Ascending aorta (tissue), 2 donors: ENCODE results near the gene BACE1. TPM values are rescaled to one million over a fixed set of nuclear protein-coding genes. Genes with fewer than 3 reads are reported as not detected.

Experiments used
- DNase-seq, 2 donors: peaks; one replicate each; pipeline ENCODE4 v3.0.0-alpha.2; 2019; ENCODE audit warnings: low spot score in 2 of 2
- H3K27ac ChIP-seq, 2 donors: fragments of 200-600 bp; sonication (generic); one replicate each; pipeline ENCODE4 v1.5.1; 2016 to 2017; ENCODE audit warnings: mild to moderate bottlenecking in 1 of 2
- H3K27me3 ChIP-seq: fragments of 200-600 bp; sonication (generic); one replicate; pipeline ENCODE4 v1.5.1; 2017
- H3K36me3 ChIP-seq, 2 donors: fragments of 200-600 bp; sonication (generic); one replicate each; pipeline ENCODE4 v1.5.1; 2016
- H3K4me1 ChIP-seq, 2 donors: fragments of 200-600 bp; sonication (generic); one replicate each; pipeline ENCODE4 v1.5.1; 2016 to 2017; ENCODE audit warnings: mild to moderate bottlenecking in 1 of 2
- H3K4me3 ChIP-seq, 2 donors: fragments of 200-600 bp; sonication (generic); one replicate each; pipeline ENCODE4 v1.5.1; 2016 to 2017; ENCODE audit warnings: mild to moderate bottlenecking in 1 of 2
- H3K9me3 ChIP-seq, 2 donors: fragments of 200-600 bp; sonication (generic); one replicate each; pipeline ENCODE4 v1.5.1; 2016
- CTCF ChIP-seq, 3 experiments: fragments of 200-600 bp in 2 of 3; fragments of 450-650 bp in 1 of 3; sonication (generic) in 2 of 3; IDR thresholded peaks; one replicate each; pipeline ENCODE4 v1.5.1; 2016 to 2019; ENCODE audit warnings: antibody characterized with exemption in 3 of 3, mild to moderate bottlenecking in 1 of 3, moderate library complexity in 1 of 3
- intact Hi-C: fragments of 100-400 bp; cut with DNase I; formaldehyde crosslinking; loops from one replicate; pipeline ENCODE4 v1.15.1; 2023
- total RNA-seq: library from RNA; depleted of rRNA; stranded (reverse); fragments of >200 nt; gene quantifications from one replicate; pipeline ENCODE4 v1.1.0, GENCODE V29; 2016

BACE1 gene
- total RNA-seq, 1 donor from 2014 or later: 27.2 TPM

DNA sequence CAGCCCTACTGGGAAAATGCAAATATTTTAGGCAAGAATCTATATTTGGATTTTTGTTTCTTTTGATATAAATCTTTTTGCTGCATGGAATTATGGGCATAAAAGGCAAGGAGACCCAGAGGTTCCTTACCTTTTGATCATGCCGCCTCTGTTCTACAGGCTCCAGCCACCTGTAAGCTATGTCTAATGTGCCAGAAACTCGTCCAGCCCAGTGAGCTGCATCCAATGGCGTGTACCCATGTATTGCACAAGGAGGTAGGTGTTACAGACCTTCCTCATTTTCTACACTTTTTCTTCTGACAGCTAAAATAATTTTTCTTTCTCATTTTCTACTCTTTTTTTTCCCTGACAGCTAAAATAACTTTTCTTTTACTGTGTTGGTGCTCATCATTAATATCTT, 33.1 kb downstream of the BACE1 start:
- H3K27ac ChIP-seq: no peak overlapping the region
- H3K36me3 ChIP-seq: peaks cover 37 to 80% of the 10 kb centered on the region in 2 donors
- H3K4me1 ChIP-seq: no peaks in the 10 kb centered on the region
- no peak for DNase-seq
- no peaks in the 10 kb centered on the region for H3K27me3 ChIP-seq
- no peak overlapping the region for H3K4me3 ChIP-seq
- TF ChIP-seq CTCF (IDR thresholded peaks at IDR 0.05): no peak
- intact Hi-C loops: no loop called here
- H3K9me3 ChIP-seq: no peaks in the 10 kb centered on the region

DNA sequence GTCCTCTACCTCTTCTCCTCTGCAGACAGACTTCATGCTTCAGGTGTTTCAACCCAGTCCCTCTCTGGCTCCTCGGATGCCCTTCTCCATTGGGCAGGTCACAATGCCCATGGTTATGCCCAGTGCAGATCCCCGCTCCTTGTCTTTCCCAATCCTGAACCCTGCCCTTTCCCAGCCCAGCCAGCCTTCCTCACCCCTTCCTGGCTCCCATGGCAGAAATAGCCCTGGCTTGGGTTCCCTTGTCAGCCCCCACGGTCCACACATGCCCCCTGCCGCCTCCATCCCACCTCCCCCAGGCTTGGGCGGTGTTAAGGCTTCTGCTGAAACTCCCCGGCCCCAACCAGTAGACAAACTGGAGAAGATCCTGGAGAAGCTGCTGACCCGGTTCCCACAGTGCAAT, 34.2 kb downstream of the BACE1 start:
- no peak for TF ChIP-seq CTCF (IDR thresholded peaks at IDR 0.05)
- peaks cover 33 to 69% of the 10 kb centered on the region in 2 donors for H3K36me3 ChIP-seq

DNA sequence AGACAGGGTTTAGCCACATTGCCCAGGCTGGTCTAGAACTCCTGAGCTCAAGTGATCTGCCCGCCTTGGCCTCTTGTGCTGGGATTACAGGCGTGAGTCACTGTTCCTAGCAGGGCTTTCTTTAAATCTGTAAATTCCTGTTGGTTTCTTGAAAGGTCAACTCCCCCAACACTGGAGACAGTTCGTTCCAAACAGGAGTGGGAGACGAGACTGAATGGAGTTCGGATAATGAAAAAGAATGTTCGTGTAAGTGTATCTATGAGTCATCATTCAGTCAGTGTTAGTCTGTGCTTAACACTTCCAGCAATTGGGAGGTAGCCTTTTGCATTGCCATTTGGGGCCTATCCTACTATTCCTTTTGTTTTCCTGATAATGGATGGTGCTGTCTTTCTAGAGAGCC, 34.9 kb downstream of the BACE1 start:
- no peak for TF ChIP-seq CTCF (IDR thresholded peaks at IDR 0.05)
- Histone ChIP-seq H3K36me3 (peaks cover 33 to 64% of the 10 kb centered on the region in 2 donors), H3K27me3 (no peaks in the 10 kb centered on the region), H3K9me3 (no peaks in the 10 kb centered on the region), H3K4me1 (no peaks in the 10 kb centered on the region), H3K27ac (no peak overlapping the region), H3K4me3 (no peak overlapping the region)
- intact Hi-C loops: no loop called here
- no peak for DNase-seq

More for the DNA sequence above, 34.2 kb downstream of the BACE1 start:
- no peaks in the 10 kb centered on the region for H3K27me3 ChIP-seq
- no peak overlapping the region for H3K4me3 ChIP-seq
- intact Hi-C loops: no loop called here
- no peak overlapping the region for H3K27ac ChIP-seq
- no peak for DNase-seq
- H3K9me3 ChIP-seq: no peaks in the 10 kb centered on the region
- no peaks in the 10 kb centered on the region for H3K4me1 ChIP-seq

DNA sequence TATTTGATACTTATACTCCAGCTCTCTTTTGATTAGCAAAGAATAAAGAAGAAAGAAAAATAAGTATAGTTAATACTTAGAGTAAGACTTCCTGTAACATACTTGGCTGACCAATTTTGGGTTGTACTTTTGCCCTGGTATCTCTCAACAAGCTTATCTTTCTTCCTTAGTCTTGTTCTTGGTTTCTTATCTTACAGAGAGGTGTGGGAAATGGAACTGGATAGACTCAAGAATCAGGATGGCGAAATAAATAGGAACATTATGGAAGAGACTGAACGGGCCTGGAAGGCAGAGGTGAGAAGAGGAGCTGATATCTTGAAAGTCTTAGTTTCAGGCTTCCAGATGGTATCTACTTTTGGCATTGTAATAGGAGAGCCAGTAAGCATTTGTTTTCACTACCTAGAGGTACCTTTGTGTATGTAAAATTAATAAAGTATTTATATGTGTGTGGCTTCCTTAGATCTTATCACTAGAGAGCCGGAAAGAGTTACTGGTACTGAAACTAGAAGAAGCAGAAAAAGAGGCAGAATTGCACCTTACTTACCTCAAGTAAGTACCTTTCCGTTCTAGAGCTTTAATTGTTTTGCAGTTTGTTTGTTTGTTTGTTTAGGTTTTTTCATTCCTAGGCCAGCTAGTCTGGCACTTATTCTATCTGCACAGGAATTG, 36.2 kb downstream of the BACE1 start:
- Histone ChIP-seq H3K4me1 (no peaks in the 10 kb centered on the region), H3K27ac (no peak overlapping the region), H3K27me3 (no peaks in the 10 kb centered on the region), H3K9me3 (no peaks in the 10 kb centered on the region), H3K4me3 (no peak overlapping the region), H3K36me3 (peaks cover 30 to 63% of the 10 kb centered on the region in 2 donors)
- intact Hi-C loops: no loop called here
- no peak for DNase-seq
- TF ChIP-seq CTCF (IDR thresholded peaks at IDR 0.05): no peak

DNA sequence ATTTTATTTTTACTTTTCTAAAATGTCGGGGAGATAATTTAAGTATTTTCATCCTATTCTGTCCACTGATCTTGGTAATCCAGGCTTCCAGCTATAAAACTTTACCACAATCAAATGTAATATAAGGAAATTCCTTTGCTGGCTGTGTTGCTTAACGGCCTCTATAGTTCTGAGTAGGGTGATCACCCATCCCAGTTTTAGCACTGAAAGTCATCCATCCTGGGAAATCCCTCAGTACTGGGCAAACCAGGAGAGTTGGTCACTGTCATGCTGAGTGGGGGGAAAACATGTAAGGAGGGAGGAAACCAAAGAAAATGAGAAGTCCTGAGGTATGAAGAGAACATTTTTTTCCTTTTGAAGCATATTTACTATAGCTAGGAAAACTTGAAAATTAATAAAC, 37.7 kb downstream of the BACE1 start:
- Histone ChIP-seq H3K27ac (no peak overlapping the region), H3K27me3 (no peaks in the 10 kb centered on the region), H3K9me3 (no peaks in the 10 kb centered on the region), H3K4me3 (no peak overlapping the region), H3K4me1 (no peaks in the 10 kb centered on the region), H3K36me3 (peaks cover 17 to 51% of the 10 kb centered on the region in 2 donors)
- no peak for TF ChIP-seq CTCF (IDR thresholded peaks at IDR 0.05)
- DNase-seq: no peak
- intact Hi-C loops: no loop called here
